NT2/D1 (cell line): ENCODE measurements around the gene CYP1A2.

Experiments
- DNase-seq: peaks from one replicate; pipeline ENCODE4 v3.0.0-alpha.2; 2011; ENCODE audit warnings: low read depth, low spot score
- H3K27me3 ChIP-seq: 2 replicates; pipeline ENCODE4 v1.6.0; 2011; ENCODE audit warnings: mild to moderate bottlenecking; ENCODE audit not compliant: insufficient read length, insufficient read depth
- H3K36me3 ChIP-seq: 2 replicates; pipeline ENCODE4 v1.6.1; 2011; ENCODE audit warnings: mild to moderate bottlenecking, low read length, mixed read lengths; ENCODE audit not compliant: insufficient read depth, insufficient read length
- H3K4me1 ChIP-seq: 2 replicates; pipeline ENCODE4 v1.5.1; 2011; ENCODE audit not compliant: insufficient read depth, insufficient read length
- H3K4me3 ChIP-seq: 2 replicates; pipeline ENCODE4 v1.5.1; 2011; ENCODE audit warnings: low read depth; ENCODE audit not compliant: insufficient read length
- H3K9ac ChIP-seq: 2 replicates; pipeline ENCODE4 v1.6.0; 2011; ENCODE audit warnings: low read depth; ENCODE audit not compliant: insufficient read length
- H3K9me3 ChIP-seq: 2 replicates; pipeline ENCODE4 v1.5.1; 2011; ENCODE audit warnings: mild to moderate bottlenecking, low read length; ENCODE audit not compliant: insufficient read depth
- SUZ12 ChIP-seq: IDR thresholded peaks from 2 replicates; pipeline ENCODE4 v1.6.1; 2011; ENCODE audit not compliant: insufficient read length, insufficient read depth; ENCODE audit errors: extremely low read depth
- YY1 ChIP-seq: IDR thresholded peaks from 2 replicates; pipeline ENCODE4 v1.6.1; 2011; ENCODE audit not compliant: insufficient read length, insufficient read depth
- ZNF274 ChIP-seq: IDR thresholded peaks from 2 replicates; pipeline ENCODE4 v1.6.1; 2011; ENCODE audit warnings: mild to moderate bottlenecking, low read depth, low read length

The CYP1A2 gene

GRCh38 chr15:74773731-74774252 is 25.1 kb downstream of the CYP1A2 start:
- peaks cover 5% of the 10 kb centered on the region for H3K27me3 ChIP-seq
- H3K9ac ChIP-seq: peak overlapping the region; percentile 16
- TF ChIP-seq YY1 (no peak), SUZ12 (no peak), ZNF274 (no peak)
- no peaks in the 10 kb centered on the region for H3K36me3 ChIP-seq
- H3K4me3 ChIP-seq: no peak overlapping the region
- no peaks in the 10 kb centered on the region for H3K9me3 ChIP-seq
- H3K4me1 ChIP-seq: peaks cover 44% of the 10 kb centered on the region
- no peak for DNase-seq

DNA sequence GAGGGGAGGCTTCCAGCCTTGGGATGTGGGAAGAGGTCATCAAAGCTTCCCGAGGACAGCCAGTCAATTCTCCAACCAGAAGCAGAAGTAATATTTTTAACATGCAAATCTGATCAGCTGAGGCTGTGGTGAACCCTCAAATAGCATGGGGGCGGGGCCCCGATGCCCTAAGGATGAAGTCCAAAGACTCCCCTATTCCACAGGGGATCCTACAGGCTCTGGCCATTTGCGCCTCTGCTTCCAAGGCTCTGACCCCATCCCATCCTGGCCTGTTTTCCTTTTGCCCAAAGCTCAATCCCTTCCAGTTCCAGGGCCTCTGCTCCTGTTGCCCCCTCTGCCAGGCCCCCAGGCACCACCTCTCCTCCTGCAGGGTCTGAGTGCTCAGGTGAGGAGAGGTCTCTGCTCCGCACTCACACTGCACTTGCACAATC is 26.5 kb downstream of the CYP1A2 start:
- H3K36me3 ChIP-seq: no peaks in the 10 kb centered on the region
- peaks cover 2% of the 10 kb centered on the region for H3K27me3 ChIP-seq
- TF ChIP-seq YY1 (no peak), SUZ12 (no peak), ZNF274 (no peak)
- DNase-seq: no peak
- no peaks in the 10 kb centered on the region for H3K9me3 ChIP-seq
- H3K9ac ChIP-seq: no peak overlapping the region
- H3K4me1 ChIP-seq: peaks cover 40% of the 10 kb centered on the region
- H3K4me3 ChIP-seq: no peak overlapping the region

DNA sequence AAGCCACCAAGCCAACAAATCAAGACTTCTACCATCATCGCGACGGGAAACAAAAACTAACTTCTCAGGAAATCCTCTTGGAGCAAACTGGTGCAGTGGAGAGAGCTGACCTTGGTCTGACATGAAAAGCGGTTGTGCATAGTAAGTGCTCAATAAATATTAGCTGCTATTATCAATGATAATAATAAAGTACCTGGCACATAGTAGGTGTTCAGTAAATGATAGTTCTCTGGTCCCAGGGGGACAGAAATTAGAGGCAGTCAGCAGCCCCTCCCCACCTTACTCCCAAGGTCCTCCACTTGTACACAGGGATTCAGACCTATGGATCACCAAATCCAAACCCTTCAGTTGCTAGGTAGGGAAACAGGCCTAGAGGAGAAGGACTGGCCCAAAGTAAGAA is 27.2 kb downstream of the CYP1A2 start:
- no peak for DNase-seq
- Histone ChIP-seq H3K36me3 (no peaks in the 10 kb centered on the region), H3K4me1 (peaks cover 38% of the 10 kb centered on the region), H3K9ac (no peak overlapping the region), H3K9me3 (no peaks in the 10 kb centered on the region), H3K27me3 (peaks cover 6% of the 10 kb centered on the region), H3K4me3 (no peak overlapping the region)
- no peak for TF ChIP-seq YY1
- no peak for TF ChIP-seq SUZ12
- no peak for TF ChIP-seq ZNF274

DNA sequence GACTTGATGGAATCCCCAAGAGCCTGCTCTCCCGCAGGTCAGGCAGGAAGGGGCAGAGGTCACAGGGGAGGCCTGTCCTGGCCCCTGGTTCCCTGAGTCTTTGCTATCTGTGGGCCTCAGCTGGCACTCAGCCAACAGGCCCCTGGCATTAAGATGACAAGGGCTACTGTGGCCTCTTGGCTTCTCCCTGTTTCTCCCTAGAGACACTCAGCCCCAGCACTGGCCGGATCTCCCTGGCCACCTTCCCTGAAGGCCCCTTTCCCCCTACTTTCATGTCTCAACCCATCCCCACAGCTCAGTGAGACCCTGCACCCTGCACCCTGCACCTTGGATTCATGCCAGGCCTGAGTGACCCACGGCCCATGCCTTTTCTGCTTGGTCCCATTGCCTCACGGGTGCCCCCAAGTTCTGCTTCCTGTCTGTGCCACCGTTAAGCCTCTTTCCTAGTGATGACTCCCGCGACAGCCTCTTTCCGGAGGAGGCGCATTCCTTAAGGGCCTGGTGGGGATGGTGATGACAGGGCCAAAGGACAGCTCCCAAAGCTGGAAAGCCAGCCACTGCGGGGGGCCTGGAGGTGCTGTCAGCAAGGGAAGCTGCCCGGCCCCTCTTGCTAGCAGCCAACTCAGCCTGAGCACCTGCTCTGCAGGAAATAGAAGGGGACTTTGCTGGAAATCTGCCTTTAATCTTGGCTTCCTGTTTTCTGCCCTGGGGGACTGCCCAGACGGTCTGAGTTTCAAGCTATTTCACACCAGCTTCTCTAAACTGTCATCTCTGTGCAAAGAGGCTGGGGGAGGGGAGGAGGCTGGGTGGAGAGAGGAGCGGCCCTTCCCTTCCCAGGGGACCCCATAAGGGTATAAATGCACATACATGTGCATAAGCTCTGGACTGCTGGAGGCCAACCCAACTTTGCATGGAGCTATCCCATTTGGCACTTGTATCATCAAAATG is 28.4 kb downstream of the CYP1A2 start:
- H3K36me3 ChIP-seq: no peaks in the 10 kb centered on the region
- H3K27me3 ChIP-seq: peaks cover 10% of the 10 kb centered on the region
- DNase-seq: no peak
- peaks cover 35% of the 10 kb centered on the region for H3K4me1 ChIP-seq
- TF ChIP-seq ZNF274 (no peak), YY1 (no peak), SUZ12 (no peak)
- no peaks in the 10 kb centered on the region for H3K9me3 ChIP-seq
- H3K9ac ChIP-seq: peak overlapping the region; percentile 18
- H3K4me3 ChIP-seq: no peak overlapping the region

GRCh38 chr15:74777769-74778598 is 29.3 kb downstream of the CYP1A2 start:
- H3K4me1 ChIP-seq: peaks cover 32% of the 10 kb centered on the region
- peak overlapping the region; percentile 11 for H3K9ac ChIP-seq

DNA sequence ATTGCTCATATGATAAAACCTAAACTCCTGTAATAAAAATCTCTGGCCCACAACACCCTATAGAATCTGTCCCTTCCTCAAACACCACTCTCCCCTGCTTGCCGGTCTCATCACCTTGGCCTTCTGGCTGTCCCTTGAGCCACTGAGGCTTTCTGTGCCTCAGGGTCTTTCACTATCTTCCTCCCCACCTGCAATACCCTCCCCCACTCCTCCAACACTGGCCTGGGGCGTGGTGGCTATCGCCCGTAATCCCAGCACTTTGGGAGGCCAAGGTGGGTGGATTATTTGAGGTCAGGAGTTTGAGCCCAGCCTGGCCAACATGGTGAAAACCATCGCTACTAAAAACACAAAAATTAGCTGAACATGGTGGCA is 29.9 kb downstream of the CYP1A2 start:
- no peak overlapping the region for H3K4me3 ChIP-seq
- H3K27me3 ChIP-seq: peaks cover 10% of the 10 kb centered on the region
- TF ChIP-seq SUZ12 (no peak), YY1 (no peak), ZNF274 (no peak)
- H3K9me3 ChIP-seq: no peaks in the 10 kb centered on the region
- H3K9ac ChIP-seq: no peak overlapping the region
- H3K36me3 ChIP-seq: peaks cover 1% of the 10 kb centered on the region
- peaks cover 29% of the 10 kb centered on the region for H3K4me1 ChIP-seq
- no peak for DNase-seq

More at GRCh38 chr15:74777769-74778598, 29.3 kb downstream of the CYP1A2 start:
- Histone ChIP-seq H3K36me3 (no peaks in the 10 kb centered on the region), H3K27me3 (peaks cover 10% of the 10 kb centered on the region), H3K4me3 (no peak overlapping the region), H3K9me3 (no peaks in the 10 kb centered on the region)
- TF ChIP-seq YY1: no peak
- TF ChIP-seq ZNF274: no peak
- no peak for TF ChIP-seq SUZ12
- DNase-seq: no peak

DNA sequence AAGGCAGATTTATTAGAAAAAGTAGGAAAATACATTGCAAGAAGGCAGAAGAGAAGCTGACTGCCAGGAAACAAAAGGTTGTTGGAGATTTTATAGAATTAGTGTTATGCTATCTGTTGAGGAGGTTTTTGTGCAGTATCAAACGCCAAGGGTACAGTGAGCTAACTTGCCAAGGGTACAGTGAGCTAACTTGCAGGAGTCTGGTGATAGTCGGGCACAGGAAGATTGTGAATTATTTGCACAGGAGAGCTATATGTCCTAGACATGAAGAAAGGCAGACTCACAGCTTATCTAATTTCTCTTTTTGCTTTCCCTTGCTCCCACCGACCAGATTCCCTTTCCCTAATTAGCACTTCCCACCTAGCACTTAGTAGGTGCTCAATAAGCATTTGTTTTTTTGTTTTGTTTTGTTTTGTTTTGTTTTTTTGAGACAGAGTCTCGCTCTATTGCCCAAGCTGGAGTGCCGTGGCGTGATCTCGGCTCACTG is 30.6 kb downstream of the CYP1A2 start:
- no peaks in the 10 kb centered on the region for H3K9me3 ChIP-seq
- H3K4me1 ChIP-seq: peaks cover 33% of the 10 kb centered on the region
- peaks cover 6% of the 10 kb centered on the region for H3K36me3 ChIP-seq
- H3K27me3 ChIP-seq: peaks cover 10% of the 10 kb centered on the region
- TF ChIP-seq YY1 (no peak), SUZ12 (no peak)
- H3K9ac ChIP-seq: no peak overlapping the region
- H3K4me3 ChIP-seq: no peak overlapping the region
- DNase-seq: no peak
